ENCODE measurements around the gene MYL5.

- no peak for TF ChIP-seq CTCF (IDR thresholded peaks at IDR 0.05; ENCODE audit: low read depth, low read length, missing input control)
- TF ChIP-seq RAD21 (IDR thresholded peaks at IDR 0.05) = no peak
- TF ChIP-seq NR2F2 (IDR thresholded peaks at IDR 0.05) = no peak
- TF ChIP-seq FOXA2 (IDR thresholded peaks at IDR 0.05) = no peak
- no peak for TF ChIP-seq GABPA (IDR thresholded peaks at IDR 0.05 in 1 of 2, conservative IDR thresholded peaks at IDR 0.05 in 1 of 2)
- TF ChIP-seq, protein P1, sequence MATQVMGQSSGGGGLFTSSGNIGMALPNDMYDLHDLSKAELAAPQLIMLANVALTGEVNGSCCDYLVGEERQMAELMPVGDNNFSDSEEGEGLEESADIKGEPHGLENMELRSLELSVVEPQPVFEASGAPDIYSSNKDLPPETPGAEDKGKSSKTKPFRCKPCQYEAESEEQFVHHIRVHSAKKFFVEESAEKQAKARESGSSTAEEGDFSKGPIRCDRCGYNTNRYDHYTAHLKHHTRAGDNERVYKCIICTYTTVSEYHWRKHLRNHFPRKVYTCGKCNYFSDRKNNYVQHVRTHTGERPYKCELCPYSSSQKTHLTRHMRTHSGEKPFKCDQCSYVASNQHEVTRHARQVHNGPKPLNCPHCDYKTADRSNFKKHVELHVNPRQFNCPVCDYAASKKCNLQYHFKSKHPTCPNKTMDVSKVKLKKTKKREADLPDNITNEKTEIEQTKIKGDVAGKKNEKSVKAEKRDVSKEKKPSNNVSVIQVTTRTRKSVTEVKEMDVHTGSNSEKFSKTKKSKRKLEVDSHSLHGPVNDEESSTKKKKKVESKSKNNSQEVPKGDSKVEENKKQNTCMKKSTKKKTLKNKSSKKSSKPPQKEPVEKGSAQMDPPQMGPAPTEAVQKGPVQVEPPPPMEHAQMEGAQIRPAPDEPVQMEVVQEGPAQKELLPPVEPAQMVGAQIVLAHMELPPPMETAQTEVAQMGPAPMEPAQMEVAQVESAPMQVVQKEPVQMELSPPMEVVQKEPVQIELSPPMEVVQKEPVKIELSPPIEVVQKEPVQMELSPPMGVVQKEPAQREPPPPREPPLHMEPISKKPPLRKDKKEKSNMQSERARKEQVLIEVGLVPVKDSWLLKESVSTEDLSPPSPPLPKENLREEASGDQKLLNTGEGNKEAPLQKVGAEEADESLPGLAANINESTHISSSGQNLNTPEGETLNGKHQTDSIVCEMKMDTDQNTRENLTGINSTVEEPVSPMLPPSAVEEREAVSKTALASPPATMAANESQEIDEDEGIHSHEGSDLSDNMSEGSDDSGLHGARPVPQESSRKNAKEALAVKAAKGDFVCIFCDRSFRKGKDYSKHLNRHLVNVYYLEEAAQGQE (IDR thresholded peaks at IDR 0.05) = no peak
Observed at GRCh38 chr4:650461-650860, 23.9 kb upstream of the MYL5 start.

All from liver (tissue), 3 donors.